ENCODE results near the gene NET1.

Gene NET1

GRCh38 chr10:5443429-5443828 lies 31.1 kb downstream of the NET1 start:
- no peak for DNase-seq

GRCh38 chr10:5445006-5445405 lies 32.6 kb downstream of the NET1 start:
- no peak for DNase-seq

GRCh38 chr10:5446390-5446926 lies 34.1 kb downstream of the NET1 start:
- DNase-seq, result no peak

GRCh38 chr10:5447056-5447455 lies 34.7 kb downstream of the NET1 start:
- no peak for DNase-seq

GRCh38 chr10:5447611-5448071 lies 35.3 kb downstream of the NET1 start:
- no peak for DNase-seq

GRCh38 chr10:5448333-5449001 lies 36.1 kb downstream of the NET1 start:
- no peak for DNase-seq

- DNase-seq, result no peak
Measured at GRCh38 chr10:5449227-5449626, 36.9 kb downstream of the NET1 start.

GRCh38 chr10:5449823-5450222 lies 37.5 kb downstream of the NET1 start:
- DNase-seq, result no peak

GRCh38 chr10:5450605-5451384 lies 38.4 kb downstream of the NET1 start:
- DNase-seq, result no peak

GRCh38 chr10:5453749-5454489 lies 41.6 kb downstream of the NET1 start:
- DNase-seq, result no peak

- no peak for DNase-seq
Measured at GRCh38 chr10:5456563-5456962, 44.2 kb downstream of the NET1 start.

GRCh38 chr10:5457741-5458140 lies 45.4 kb downstream of the NET1 start:
- no peak for DNase-seq

GRCh38 chr10:5458425-5458824 lies 46.1 kb downstream of the NET1 start:
- no peak for DNase-seq

GRCh38 chr10:5458949-5459747 lies 46.8 kb downstream of the NET1 start:
- no peak for DNase-seq

GRCh38 chr10:5460468-5461202 lies 48.3 kb downstream of the NET1 start:
- DNase-seq, result no peak

- DNase-seq, result no peak
Measured at GRCh38 chr10:5461203-5461588, 48.8 kb downstream of the NET1 start.

GRCh38 chr10:5461914-5462840 lies 49.8 kb downstream of the NET1 start:
- no peak for DNase-seq

- DNase-seq, result no peak
Measured at GRCh38 chr10:5462841-5463293, 50.5 kb downstream of the NET1 start.

GRCh38 chr10:5464546-5464945 lies 52.2 kb downstream of the NET1 start:
- no peak for DNase-seq

GRCh38 chr10:5465976-5466450 lies 53.7 kb downstream of the NET1 start:
- DNase-seq, result no peak

Data from NCI-H2171 (cell line).